ENCODE data around the gene AGAP5. TPM values are rescaled to one million over a fixed set of nuclear protein-coding genes. Genes with fewer than 3 reads are reported as not detected.
A peak's percentile ranks its signal among the peaks of the same experiment; 100 is the strongest.

AGAP5 gene
- total and polyA plus RNA-seq, 9 of the 15 experiments (the other 6 are each of a cell fraction or from before 2014, with no cell fraction given), result 0.32 to 7.5 (median 5.3) TPM

DNA sequence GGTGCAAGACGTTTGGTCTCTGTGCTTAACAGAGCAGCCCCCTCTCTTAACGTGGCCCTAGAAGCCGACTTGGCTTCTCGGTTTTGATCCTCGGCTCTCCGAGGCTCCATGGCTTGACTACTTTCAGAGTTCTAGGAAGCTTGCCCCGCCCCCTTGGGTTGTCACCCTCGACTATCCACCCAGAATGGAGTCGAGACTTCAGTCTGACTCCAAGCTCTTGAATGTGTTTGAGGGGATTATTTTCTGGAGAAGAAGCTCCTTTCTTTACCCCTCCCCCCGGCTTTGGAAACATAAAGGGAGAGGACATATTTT is 46.7 kb upstream of the AGAP5 start:
- peak; percentile 69 for FAIRE-seq
- H2AFZ ChIP-seq (ENCODE audit: low read depth, low read length), result peak overlapping the region; percentile 95
- ChIA-PET CTCF (ENCODE audit: low intra/inter-chr PET ratio) (no interaction called here), POLR2A (interaction anchor here (0.6 to 6.3 kb wide), 15 partner anchors 9 to 1896 kb away, joined by 3 to 118 read pairs (median 6); partner anchors contain the start of gene ANXA7)
- intact Hi-C loops (cut with micrococcal nuclease), result loop anchor here (5.0 kb wide), 1 partner anchor 92 kb away; no protein-coding TSS in a partner anchor
- H3K9me3 ChIP-seq (replicated peaks; ENCODE audit: control insufficient read depth, insufficient read depth, low read depth, low read length), result no peaks in the 10 kb centered on the region
- ATAC-seq, result peak; percentile 77
- H3K9ac ChIP-seq (ENCODE audit: insufficient read depth in 1 of 2, low read depth in 2 of 2, low read length in 2 of 2), result peak overlapping the region; percentile 92 to 99
- in situ Hi-C loops (cut with MboI), result no loop called here
- no peaks in the 10 kb centered on the region for H3K9me1 ChIP-seq (ENCODE audit: control insufficient read depth, insufficient read depth, low read length)
- WGBS (ENCODE audit: insufficient coverage, low coverage, missing lambda C conversion rate), result under 1% methylated on average over 10 of the region's 10 CpGs
- H3K4me2 ChIP-seq (ENCODE audit: insufficient read depth, low read length), result peak overlapping the region; percentile 99
- H4K20me1 ChIP-seq (replicated peaks; ENCODE audit: control insufficient read depth, insufficient read depth, low read length), result no peaks in the 10 kb centered on the region
- H3K36me3 ChIP-seq (ENCODE audit: control insufficient read depth, insufficient read depth, low read length), result peaks cover 51% of the 10 kb centered on the region
- H3K79me2 ChIP-seq (ENCODE audit: control insufficient read depth, insufficient read depth, low read length), result peaks cover 63% of the 10 kb centered on the region
- TSS peak; percentile 84 for BruUV-seq (replicated peaks)
- H3K27me3 ChIP-seq (ENCODE audit: control insufficient read depth in 2 of 2, insufficient read depth in 2 of 2, low read length in 2 of 2), result no peaks in the 10 kb centered on the region
- peak overlapping the region; percentile 99 for H3K27ac ChIP-seq (ENCODE audit: extremely low read depth, low read depth, low read length)
- peaks cover 5 to 25% of the 10 kb centered on the region in 2 experiments; a peak in 3 of 5 replicates for H3K4me1 ChIP-seq (replicated peaks in 1 of 2; ENCODE audit: control insufficient read depth in 2 of 2, insufficient read depth in 2 of 2, low read length in 2 of 2)
- peak in 2 of 4 experiments; percentile 77 to 87 for DNase-seq (ENCODE audit: extremely low read depth in 1 of 4, low spot score in 3 of 4)
- H3K4me3 ChIP-seq, result peak overlapping the region; percentile 72
- TF ChIP-seq STAG1 (CRISPR knock-in tag; IDR thresholded peaks at IDR 0.05; ENCODE audit: borderline replicate concordance) (peak; percentile 29; the same call in 1 of the 2 replicates), MYBL2 (IDR thresholded peaks at IDR 0.05; ENCODE audit: low read depth) (no peak), MYBL2 (CRISPR knock-in tag; IDR thresholded peaks at IDR 0.05; ENCODE audit: borderline replicate concordance) (no peak), CEBPG (CRISPR knock-in tag; IDR thresholded peaks at IDR 0.05) (peak; percentile 17; the same call in 1 of the 2 replicates), CEBPG (tag; conservative IDR thresholded peaks at IDR 0.05 in 1 of 2, IDR thresholded peaks at IDR 0.05 in 1 of 2) (no peak), ZKSCAN3 (CRISPR knock-in tag; IDR thresholded peaks at IDR 0.05) (no peak), HDAC2 (IDR thresholded peaks at IDR 0.05) (0 out of 2 replicates have a peak, but pooled peaks have one; percentile 18), BMI1 (IDR thresholded peaks at IDR 0.05; ENCODE audit: low read length) (no peak), ZNF75A (CRISPR knock-in tag; IDR thresholded peaks at IDR 0.05) (no peak), CEBPB (tag; IDR thresholded peaks at IDR 0.05) (no peak), ZNF23 (CRISPR knock-in tag; IDR thresholded peaks at IDR 0.05) (no peak), SP2 (IDR thresholded peaks at IDR 0.05; ENCODE audit: extremely low read depth, low read depth, low read length, poor library complexity, severe bottlenecking) (no peak), FOXA3 (CRISPR knock-in tag; conservative IDR thresholded peaks at IDR 0.05 in 1 of 2, IDR thresholded peaks at IDR 0.05 in 1 of 2) (peak in 1 of 2 experiments; percentile 63; a peak in 1 of 4 replicates), ZNF133 (CRISPR knock-in tag; IDR thresholded peaks at IDR 0.05) (no peak), SIN3A (IDR thresholded peaks at IDR 0.05; ENCODE audit: borderline replicate concordance in 2 of 2, control insufficient read depth in 1 of 2, low read depth in 2 of 2, low read length in 2 of 2) (peak; percentile 15 to 72; a peak in 1 of 4 replicates), NR1H2 (CRISPR knock-in tag; IDR thresholded peaks at IDR 0.05) (0 out of 2 replicates have a peak, but pooled peaks have one; percentile 34), RBM22 (IDR thresholded peaks at IDR 0.05; ENCODE audit: low read depth, low read length, poor library complexity, severe bottlenecking) (no peak), CTBP1 (IDR thresholded peaks at IDR 0.05; ENCODE audit: borderline replicate concordance) (no peak), NFRKB (IDR thresholded peaks at IDR 0.05; ENCODE audit: low read depth) (no peak)
- TF ChIP-seq, protein P1, sequence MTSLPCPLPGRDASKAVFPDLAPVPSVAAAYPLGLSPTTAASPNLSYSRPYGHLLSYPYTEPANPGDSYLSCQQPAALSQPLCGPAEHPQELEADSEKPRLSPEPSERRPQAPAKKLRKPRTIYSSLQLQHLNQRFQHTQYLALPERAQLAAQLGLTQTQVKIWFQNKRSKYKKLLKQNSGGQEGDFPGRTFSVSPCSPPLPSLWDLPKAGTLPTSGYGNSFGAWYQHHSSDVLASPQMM (CRISPR knock-in tag; IDR thresholded peaks at IDR 0.05), result no peak
